K562 (cell line): ENCODE results near the gene ZNF273. TPM values are rescaled to one million over a fixed set of nuclear protein-coding genes. Genes with fewer than 3 reads are reported as not detected.

Source experiments
- CREM ChIP-seq: IDR thresholded peaks from 2 replicates; pipeline ENCODE4 v1.6.1; 2014; ENCODE audit warnings: antibody characterized with exemption, low read depth
- JUND ChIP-seq, 2 experiments: IDR thresholded peaks; 2 replicates in 1 of 2; 3 replicates in 1 of 2; pipeline ENCODE4 v1.6.1; 2011; ENCODE audit warnings: borderline replicate concordance in 2 of 2, low read depth in 2 of 2, low read length in 2 of 2, improper control_type of control experiment in 1 of 2, missing biosample characterization in 1 of 2, missing genetic modification characterization in 1 of 2, missing genetic modification reagents in 1 of 2
- KDM5B ChIP-seq: fragments of 200-600 bp; sonication (generic); IDR thresholded peaks from 2 replicates; pipeline ENCODE4 v1.6.1; 2012; ENCODE audit warnings: low read depth, mild to moderate bottlenecking, moderate library complexity, low read length, control low read depth, inconsistent platforms; ENCODE audit not compliant: insufficient replicate concordance
- PRMT5 ChIP-seq: sonication (generic); formaldehyde crosslinking; IDR thresholded peaks from 2 replicates; pipeline ENCODE4 v1.5.0; 2020; ENCODE audit warnings: missing genetic modification reagents
- SMAD3 ChIP-seq: fragments of 450-650 bp; formaldehyde crosslinking; conservative IDR thresholded peaks from 2 replicates; pipeline ENCODE4 v1.4.0; 2020; ENCODE audit warnings: mild to moderate bottlenecking
- SMAD4 ChIP-seq: fragments of 250-450 bp; sonication (Bioruptor Pico); conservative IDR thresholded peaks from 2 replicates; pipeline ENCODE4 v1.8.0; 2021; ENCODE audit warnings: inconsistent platforms, mild to moderate bottlenecking, moderate library complexity
- SUPT5H ChIP-seq: fragments of 450-650 bp; IDR thresholded peaks from 2 replicates; pipeline ENCODE4 v1.6.1; 2016
- TAF9B ChIP-seq: fragments of 450-650 bp; IDR thresholded peaks from 2 replicates; pipeline ENCODE4 v1.6.1; 2018; ENCODE audit warnings: mild to moderate bottlenecking; ENCODE audit not compliant: partially characterized antibody
- THAP12 ChIP-seq: fragments of 250-450 bp; sonication (Bioruptor Pico); IDR thresholded peaks from 2 replicates; pipeline ENCODE4 v1.9.0; 2021; ENCODE audit warnings: mild to moderate bottlenecking, inconsistent platforms
- ZBTB8A ChIP-seq: fragments of 450-650 bp; IDR thresholded peaks from 2 replicates; pipeline ENCODE4 v1.6.1; 2018; ENCODE audit warnings: mild to moderate bottlenecking, moderate library complexity; ENCODE audit not compliant: partially characterized antibody
- ZC3H11A ChIP-seq: IDR thresholded peaks from 2 replicates; pipeline ENCODE4 v1.6.1; 2012; ENCODE audit warnings: low read depth, low read length, improper control_type of control experiment
- ZFX ChIP-seq: sonication (generic); formaldehyde crosslinking; IDR thresholded peaks from 2 replicates; pipeline ENCODE4 v1.8.0; 2022; ENCODE audit warnings: mild to moderate bottlenecking, missing genetic modification reagents, moderate library complexity
- ZHX1 ChIP-seq: fragments of 150-350 bp; conservative IDR thresholded peaks from 2 replicates; pipeline ENCODE4 v1.6.1; 2014; ENCODE audit warnings: low read length
- polyA plus RNA-seq, 8 experiments: library from polyadenylated mRNA; depleted of rRNA in 4 of 8; stranded (reverse) in 5 of 8; unstranded in 3 of 8; fragments of >200 nt; fragmentation: Nextera tagmentation in 2 of 8; fragmentation: Illumina TruSeq in 1 of 8; extraction: Ambion mirVana in 2 of 8; extraction: Trizol in 1 of 8; gene quantifications; 2 replicates each; pipeline versions ENCODE4 v1.2.1 to v1.2.3, GENCODE V29; 2011 to 2014; ENCODE audit warnings: inconsistent platforms in 1 of 8, missing spikeins in 1 of 8
- total RNA-seq, 7 experiments: library from RNA; depleted of rRNA in 6 of 7; stranded (reverse); fragments of >200 nt in 6 of 7; fragmentation: Illumina TruSeq in 2 of 7; extraction: Trizol in 2 of 7; gene quantifications; 2 replicates each; pipeline versions ENCODE4 v1.2.1 to v1.2.3, GENCODE V29; 2011 to 2021; ENCODE audit warnings: low replicate concordance in 1 of 7
- TF ChIP-seq, protein P1 (sequence below): sonication (generic); formaldehyde crosslinking; IDR thresholded peaks from 2 replicates; pipeline ENCODE4 v1.8.0; 2022; ENCODE audit warnings: missing genetic modification reagents, mild to moderate bottlenecking, moderate library complexity, borderline replicate concordance
- TF ChIP-seq, protein P2 (sequence below): IDR thresholded peaks from 3 replicates; pipeline ENCODE4 v1.6.1; 2011; ENCODE audit warnings: borderline replicate concordance, mild to moderate bottlenecking, moderate library complexity; ENCODE audit not compliant: insufficient read length; ENCODE audit errors: extremely low read depth

Gene ZNF273
- total and polyA plus RNA-seq, 9 of the 15 experiments (the other 6 are each of a cell fraction or from before 2014, with no cell fraction given): 13.3 to 37.0 (median 20.7) TPM

DNA sequence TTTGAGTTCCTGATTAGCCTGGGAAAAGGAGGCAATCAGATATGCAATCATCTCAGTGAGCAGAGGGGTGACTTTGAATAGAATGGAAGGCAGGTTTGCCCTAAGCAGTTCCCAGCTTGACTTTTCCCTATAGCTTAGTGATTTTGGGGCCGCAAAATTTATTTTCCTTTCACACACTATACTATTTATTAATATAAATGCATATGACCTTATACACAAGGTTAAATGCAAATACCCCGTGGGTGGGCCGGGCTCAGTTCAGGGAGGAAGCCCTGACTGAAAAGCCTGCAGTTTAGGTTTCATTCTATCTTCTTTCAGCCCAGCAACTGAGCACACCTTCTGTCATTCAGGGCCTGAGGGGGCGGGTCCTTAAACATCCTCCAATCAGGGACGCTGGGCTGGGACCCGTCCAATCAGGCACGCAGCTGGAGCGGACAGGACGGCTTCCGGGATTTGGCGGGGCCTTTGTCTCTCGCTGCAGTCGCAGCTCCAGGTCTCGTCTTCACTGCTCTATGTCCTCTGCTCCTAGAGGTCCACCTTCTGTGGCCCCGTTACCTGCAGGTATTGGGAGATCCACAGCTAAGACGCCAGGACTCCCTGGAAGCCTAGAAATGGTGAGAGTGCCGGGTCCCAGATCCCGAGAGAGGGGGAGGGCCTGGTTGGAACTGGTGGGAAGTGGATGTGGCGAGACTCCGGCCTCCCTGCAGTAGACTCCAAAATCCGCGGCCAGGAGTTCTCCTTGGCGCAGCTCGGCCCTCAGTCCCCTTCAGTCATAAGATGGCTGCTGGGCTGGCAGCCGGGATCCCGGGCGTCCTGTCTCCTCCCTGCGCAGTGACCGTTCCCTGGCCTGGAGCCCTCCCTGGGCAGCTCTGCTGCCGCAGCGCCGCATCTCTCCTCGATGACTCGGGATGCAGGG lies at the start of gene ZNF273 (continued):
- TF ChIP-seq ZHX1 (no peak), ZC3H11A (no peak), ZFX (peak; percentile 88), SMAD4 (no peak), ZBTB8A (no peak), PRMT5 (CRISPR knock-in tag) (no peak), SMAD3 (no peak), JUND (IDR thresholded peaks at IDR 0.05; ENCODE audit: borderline replicate concordance, low read depth, low read length) (peak; percentile 41; the same call in 1 of the 2 replicates), JUND (tag; IDR thresholded peaks at IDR 0.05; ENCODE audit: borderline replicate concordance, low read depth, low read length) (no peak), SUPT5H (peak; percentile 95), KDM5B (peak; percentile 90), TAF9B (peak; percentile 84), CREM (peak; percentile 47; the same call in 1 of the 2 replicates), THAP12 (CRISPR knock-in tag) (peak; percentile 44; the same call in 1 of the 2 replicates)
- TF ChIP-seq, protein P1, sequence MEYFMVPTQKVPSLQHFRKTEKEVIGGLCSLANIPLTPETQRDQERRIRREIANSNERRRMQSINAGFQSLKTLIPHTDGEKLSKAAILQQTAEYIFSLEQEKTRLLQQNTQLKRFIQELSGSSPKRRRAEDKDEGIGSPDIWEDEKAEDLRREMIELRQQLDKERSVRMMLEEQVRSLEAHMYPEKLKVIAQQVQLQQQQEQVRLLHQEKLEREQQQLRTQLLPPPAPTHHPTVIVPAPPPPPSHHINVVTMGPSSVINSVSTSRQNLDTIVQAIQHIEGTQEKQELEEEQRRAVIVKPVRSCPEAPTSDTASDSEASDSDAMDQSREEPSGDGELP: peak; percentile 57; the same call in 1 of the 2 replicates
- TF ChIP-seq, protein P2, sequence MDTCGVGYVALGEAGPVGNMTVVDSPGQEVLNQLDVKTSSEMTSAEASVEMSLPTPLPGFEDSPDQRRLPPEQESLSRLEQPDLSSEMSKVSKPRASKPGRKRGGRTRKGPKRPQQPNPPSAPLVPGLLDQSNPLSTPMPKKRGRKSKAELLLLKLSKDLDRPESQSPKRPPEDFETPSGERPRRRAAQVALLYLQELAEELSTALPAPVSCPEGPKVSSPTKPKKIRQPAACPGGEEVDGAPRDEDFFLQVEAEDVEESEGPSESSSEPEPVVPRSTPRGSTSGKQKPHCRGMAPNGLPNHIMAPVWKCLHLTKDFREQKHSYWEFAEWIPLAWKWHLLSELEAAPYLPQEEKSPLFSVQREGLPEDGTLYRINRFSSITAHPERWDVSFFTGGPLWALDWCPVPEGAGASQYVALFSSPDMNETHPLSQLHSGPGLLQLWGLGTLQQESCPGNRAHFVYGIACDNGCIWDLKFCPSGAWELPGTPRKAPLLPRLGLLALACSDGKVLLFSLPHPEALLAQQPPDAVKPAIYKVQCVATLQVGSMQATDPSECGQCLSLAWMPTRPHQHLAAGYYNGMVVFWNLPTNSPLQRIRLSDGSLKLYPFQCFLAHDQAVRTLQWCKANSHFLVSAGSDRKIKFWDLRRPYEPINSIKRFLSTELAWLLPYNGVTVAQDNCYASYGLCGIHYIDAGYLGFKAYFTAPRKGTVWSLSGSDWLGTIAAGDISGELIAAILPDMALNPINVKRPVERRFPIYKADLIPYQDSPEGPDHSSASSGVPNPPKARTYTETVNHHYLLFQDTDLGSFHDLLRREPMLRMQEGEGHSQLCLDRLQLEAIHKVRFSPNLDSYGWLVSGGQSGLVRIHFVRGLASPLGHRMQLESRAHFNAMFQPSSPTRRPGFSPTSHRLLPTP: no peak
